GM21360 (cell line): ENCODE data around the gene SH3GL1.

Experiments used
- ATAC-seq: cut with Tn5 transposase; IDR thresholded peaks from one replicate; pipeline ENCODE4 v1.9.1; 2021; ENCODE audit warnings: mild to moderate bottlenecking, moderate library complexity; ENCODE audit not compliant: unreplicated experiment

SH3GL1 gene

GRCh38 chr19:4376028-4376670 is 24.2 kb downstream of the SH3GL1 start:
- no peak for ATAC-seq

GRCh38 chr19:4375164-4376027 is 25.0 kb downstream of the SH3GL1 start:
- no peak for ATAC-seq

- ATAC-seq = no peak
Observed at GRCh38 chr19:4374498-4375163, 25.7 kb downstream of the SH3GL1 start.

GRCh38 chr19:4373601-4374497 is 26.5 kb downstream of the SH3GL1 start:
- ATAC-seq = no peak

- ATAC-seq = no peak
Observed at GRCh38 chr19:4373013-4373367, 27.4 kb downstream of the SH3GL1 start.

- ATAC-seq = no peak
Observed at GRCh38 chr19:4372165-4373012, 28.0 kb downstream of the SH3GL1 start.

GRCh38 chr19:4371247-4372164 is 28.8 kb downstream of the SH3GL1 start:
- no peak for ATAC-seq

- ATAC-seq = no peak
Observed at GRCh38 chr19:4370418-4371041, 29.8 kb downstream of the SH3GL1 start.

GRCh38 chr19:4369888-4370260 is 30.5 kb downstream of the SH3GL1 start:
- ATAC-seq = peak; percentile 41

- peak; percentile 43 for ATAC-seq
Observed at GRCh38 chr19:4369109-4369887, 31.0 kb downstream of the SH3GL1 start.

GRCh38 chr19:4368128-4368820 is 32.1 kb downstream of the SH3GL1 start:
- ATAC-seq = no peak

- no peak for ATAC-seq
Observed at GRCh38 chr19:4367781-4368127, 32.6 kb downstream of the SH3GL1 start.

GRCh38 chr19:4367336-4367723 is 33.0 kb downstream of the SH3GL1 start:
- no peak for ATAC-seq

GRCh38 chr19:4366666-4367335 is 33.5 kb downstream of the SH3GL1 start:
- no peak for ATAC-seq

- no peak for ATAC-seq
Observed at GRCh38 chr19:4365791-4366665, 34.3 kb downstream of the SH3GL1 start.

- ATAC-seq = no peak
Observed at GRCh38 chr19:4365341-4365740, 35.0 kb downstream of the SH3GL1 start.
